A673 (cell line): ENCODE measurements around the gene CHAD. TPM values are rescaled to one million over a fixed set of nuclear protein-coding genes. Genes with fewer than 3 reads are reported as not detected.

Experiments used
- BruUV-seq: library from RNA; stranded (reverse); fragments of 400-500 nt; replicated peaks from 2 replicates; lab custom pipeline; 2021; lab: Mats Ljungman, UMichigan
- CTCF ChIA-PET: fragments of 300-600 bp; sonication (Branson Sonifier 250); formaldehyde crosslinking; loops from one replicate; lab custom pipeline; 2022; ENCODE audit warnings: antibody characterized with exemption; lab: Charles Lee
- POLR2A ChIA-PET: fragments of 300-600 bp; sonication (Branson Sonifier 250); formaldehyde crosslinking; loops from one replicate; lab custom pipeline; 2022; ENCODE audit warnings: antibody characterized with exemption; ENCODE audit not compliant: low non-redundant PET; lab: Charles Lee
- DNase-seq: peaks from one replicate; pipeline ENCODE4 v3.0.0-alpha.2; 2015; ENCODE audit warnings: low spot score
- H3K27ac ChIP-seq: fragments of 200-600 bp; sonication (generic); 2 replicates; pipeline ENCODE4 v1.5.1; 2016; ENCODE audit warnings: mixed run types, low read depth, mild to moderate bottlenecking, mixed read lengths, antibody characterized with exemption, low read length; ENCODE audit not compliant: poor library complexity, severe bottlenecking
- H3K27me3 ChIP-seq: fragments of 200-600 bp; sonication (generic); replicated peaks from 2 replicates; pipeline ENCODE4 v1.6.1; 2017; ENCODE audit warnings: mixed run types, low read depth, mild to moderate bottlenecking, mixed read lengths, antibody characterized with exemption, low read length; ENCODE audit not compliant: insufficient read depth, poor library complexity
- H3K36me3 ChIP-seq: fragments of 200-600 bp; sonication (generic); 2 replicates; pipeline ENCODE4 v1.6.1; 2016; ENCODE audit warnings: mixed run types, mild to moderate bottlenecking, mixed read lengths, antibody characterized with exemption, low read length; ENCODE audit not compliant: insufficient read depth, poor library complexity, severe bottlenecking
- H3K4me1 ChIP-seq: fragments of 200-600 bp; sonication (generic); 2 replicates; pipeline ENCODE4 v1.6.1; 2017; ENCODE audit warnings: mixed run types, mild to moderate bottlenecking, mixed read lengths, antibody characterized with exemption, low read length; ENCODE audit not compliant: insufficient read depth, poor library complexity, severe bottlenecking
- H3K4me3 ChIP-seq: fragments of 200-600 bp; sonication (generic); 2 replicates; pipeline ENCODE4 v1.5.1; 2016; ENCODE audit warnings: low read depth, mixed run types, mild to moderate bottlenecking, mixed read lengths, low read length; ENCODE audit not compliant: poor library complexity, severe bottlenecking
- H3K9me3 ChIP-seq: fragments of 200-600 bp; sonication (generic); 2 replicates; pipeline ENCODE4 v1.6.1; 2016; ENCODE audit warnings: mixed run types, low read depth, mild to moderate bottlenecking, mixed read lengths, antibody characterized with exemption, low read length; ENCODE audit not compliant: poor library complexity, severe bottlenecking
- EZH2 ChIP-seq: fragments of 200-600 bp; sonication (generic); IDR thresholded peaks from 2 replicates; pipeline ENCODE4 v1.6.1; 2017; ENCODE audit warnings: borderline replicate concordance, low read depth, mild to moderate bottlenecking, mixed read lengths, antibody characterized with exemption, low read length; ENCODE audit not compliant: poor library complexity, severe bottlenecking
- intact Hi-C: fragments of 100-400 bp; cut with micrococcal nuclease; formaldehyde crosslinking; loops from one replicate; pipeline ENCODE4 v1.10.0; 2022; ENCODE audit not compliant: unreplicated experiment
- total RNA-seq: library from RNA; stranded (reverse); gene quantifications from 2 replicates; pipeline ENCODE4 v1.2.3, GENCODE V29; 2021
- TF ChIP-seq, protein P1 (sequence below): fragments of 300-800, 200-600 bp; sonication (generic); conservative IDR thresholded peaks from 2 replicates; pipeline ENCODE4 v1.5.1; 2017; ENCODE audit warnings: low read depth, mild to moderate bottlenecking, antibody characterized with exemption, low read length, moderate library complexity, mixed read lengths

CHAD gene
- total RNA-seq, 1 experiment from 2014 or later = not detected

- Histone ChIP-seq H3K9me3 (no peaks in the 10 kb centered on the region), H3K4me3 (no peak overlapping the region), H3K27ac (no peak overlapping the region), H3K36me3 (no peaks in the 10 kb centered on the region), H3K27me3 (peaks cover 20% of the 10 kb centered on the region), H3K4me1 (peaks cover 11% of the 10 kb centered on the region)
- BruUV-seq = no TSS peak
- intact Hi-C loops = no loop called here
- ChIA-PET CTCF (no interaction called here), POLR2A (no interaction called here)
- DNase-seq = no peak
- no peak for TF ChIP-seq EZH2
- TF ChIP-seq, protein P1, sequence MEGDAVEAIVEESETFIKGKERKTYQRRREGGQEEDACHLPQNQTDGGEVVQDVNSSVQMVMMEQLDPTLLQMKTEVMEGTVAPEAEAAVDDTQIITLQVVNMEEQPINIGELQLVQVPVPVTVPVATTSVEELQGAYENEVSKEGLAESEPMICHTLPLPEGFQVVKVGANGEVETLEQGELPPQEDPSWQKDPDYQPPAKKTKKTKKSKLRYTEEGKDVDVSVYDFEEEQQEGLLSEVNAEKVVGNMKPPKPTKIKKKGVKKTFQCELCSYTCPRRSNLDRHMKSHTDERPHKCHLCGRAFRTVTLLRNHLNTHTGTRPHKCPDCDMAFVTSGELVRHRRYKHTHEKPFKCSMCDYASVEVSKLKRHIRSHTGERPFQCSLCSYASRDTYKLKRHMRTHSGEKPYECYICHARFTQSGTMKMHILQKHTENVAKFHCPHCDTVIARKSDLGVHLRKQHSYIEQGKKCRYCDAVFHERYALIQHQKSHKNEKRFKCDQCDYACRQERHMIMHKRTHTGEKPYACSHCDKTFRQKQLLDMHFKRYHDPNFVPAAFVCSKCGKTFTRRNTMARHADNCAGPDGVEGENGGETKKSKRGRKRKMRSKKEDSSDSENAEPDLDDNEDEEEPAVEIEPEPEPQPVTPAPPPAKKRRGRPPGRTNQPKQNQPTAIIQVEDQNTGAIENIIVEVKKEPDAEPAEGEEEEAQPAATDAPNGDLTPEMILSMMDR = no peak
Observed at GRCh38 chr17:50467855-50468303, 801 bp downstream of the CHAD start.

- CTCF ChIA-PET = no interaction called here
- BruUV-seq = no TSS peak
- peaks cover 20% of the 10 kb centered on the region for H3K27me3 ChIP-seq
Observed at GRCh38 chr17:50467114-50467854, 1.4 kb downstream of the CHAD start.

DNA sequence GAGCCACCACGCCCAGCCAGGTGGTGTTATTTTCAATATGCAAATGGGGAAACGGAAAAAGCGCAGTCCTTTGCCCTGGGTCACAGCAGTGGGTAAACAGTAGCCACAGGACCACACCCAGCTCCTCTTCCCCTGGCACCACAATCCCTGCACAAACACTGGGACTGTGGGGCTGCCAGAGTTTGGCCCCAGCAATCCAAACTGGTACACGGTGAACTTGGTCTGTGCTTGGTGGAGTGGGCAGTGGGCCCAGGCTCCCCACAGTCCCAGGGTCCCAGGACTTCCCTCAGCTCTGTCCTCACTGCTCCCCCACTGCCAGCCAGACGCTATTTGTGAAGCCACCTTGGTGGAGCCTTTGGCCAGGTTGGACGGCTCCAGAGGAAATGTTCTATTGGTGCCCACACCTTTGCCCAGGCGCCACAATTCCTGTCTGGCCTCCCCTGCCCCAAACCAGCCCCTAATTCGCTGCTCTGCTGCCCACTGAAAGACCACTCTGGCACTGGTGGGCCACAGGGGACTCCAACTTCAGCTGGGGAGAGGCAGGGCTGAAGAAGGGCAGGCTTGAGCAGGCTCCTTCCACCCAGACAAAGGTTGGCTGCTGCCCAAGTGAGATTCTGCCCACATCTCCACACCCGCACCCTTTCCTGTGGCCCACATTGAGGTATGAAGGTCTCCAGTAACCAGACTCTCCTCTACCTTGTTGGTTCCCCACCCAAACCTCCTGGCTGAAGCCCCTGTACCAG, 2.1 kb downstream of the CHAD start:
- intact Hi-C loops = no loop called here
- Histone ChIP-seq H3K4me3 (no peak overlapping the region), H3K4me1 (peaks cover 11% of the 10 kb centered on the region), H3K27me3 (peaks cover 14% of the 10 kb centered on the region), H3K9me3 (no peaks in the 10 kb centered on the region), H3K36me3 (no peaks in the 10 kb centered on the region), H3K27ac (no peak overlapping the region)
- BruUV-seq = no TSS peak
- no peak for TF ChIP-seq EZH2
- TF ChIP-seq, protein P1 = no peak
- no peak for DNase-seq
- ChIA-PET CTCF (no interaction called here), POLR2A (no interaction called here)

More at GRCh38 chr17:50467114-50467854, 1.4 kb downstream of the CHAD start:
- intact Hi-C loops = no loop called here
- Histone ChIP-seq H3K9me3 (no peaks in the 10 kb centered on the region), H3K27ac (no peak overlapping the region), H3K36me3 (no peaks in the 10 kb centered on the region), H3K4me3 (no peak overlapping the region), H3K4me1 (peaks cover 11% of the 10 kb centered on the region)
- TF ChIP-seq EZH2 = no peak
- TF ChIP-seq, protein P1 = no peak
- DNase-seq = no peak
- POLR2A ChIA-PET = no interaction called here
